NT2/D1 (cell line): ENCODE measurements around the gene C2CD4B.

Source experiments
- DNase-seq: peaks from one replicate; pipeline ENCODE4 v3.0.0-alpha.2; 2011; ENCODE audit warnings: low read depth, low spot score
- H3K27me3 ChIP-seq: 2 replicates; pipeline ENCODE4 v1.6.0; 2011; ENCODE audit warnings: mild to moderate bottlenecking; ENCODE audit not compliant: insufficient read length, insufficient read depth
- H3K36me3 ChIP-seq: 2 replicates; pipeline ENCODE4 v1.6.1; 2011; ENCODE audit warnings: mild to moderate bottlenecking, low read length, mixed read lengths; ENCODE audit not compliant: insufficient read depth, insufficient read length
- H3K4me1 ChIP-seq: 2 replicates; pipeline ENCODE4 v1.5.1; 2011; ENCODE audit not compliant: insufficient read depth, insufficient read length
- H3K4me3 ChIP-seq: 2 replicates; pipeline ENCODE4 v1.5.1; 2011; ENCODE audit warnings: low read depth; ENCODE audit not compliant: insufficient read length
- H3K9ac ChIP-seq: 2 replicates; pipeline ENCODE4 v1.6.0; 2011; ENCODE audit warnings: low read depth; ENCODE audit not compliant: insufficient read length
- H3K9me3 ChIP-seq: 2 replicates; pipeline ENCODE4 v1.5.1; 2011; ENCODE audit warnings: mild to moderate bottlenecking, low read length; ENCODE audit not compliant: insufficient read depth
- SUZ12 ChIP-seq: IDR thresholded peaks from 2 replicates; pipeline ENCODE4 v1.6.1; 2011; ENCODE audit not compliant: insufficient read length, insufficient read depth; ENCODE audit errors: extremely low read depth
- YY1 ChIP-seq: IDR thresholded peaks from 2 replicates; pipeline ENCODE4 v1.6.1; 2011; ENCODE audit not compliant: insufficient read length, insufficient read depth
- ZNF274 ChIP-seq: IDR thresholded peaks from 2 replicates; pipeline ENCODE4 v1.6.1; 2011; ENCODE audit warnings: mild to moderate bottlenecking, low read depth, low read length

Gene C2CD4B

GRCh38 chr15:62124176-62124972, 40.7 kb downstream of the C2CD4B start:
- no peaks in the 10 kb centered on the region for H3K27me3 ChIP-seq
- no peak overlapping the region for H3K9ac ChIP-seq
- no peak overlapping the region for H3K4me3 ChIP-seq
- H3K4me1 ChIP-seq: no peaks in the 10 kb centered on the region
- no peak for TF ChIP-seq YY1
- no peak for TF ChIP-seq ZNF274
- no peak for TF ChIP-seq SUZ12
- H3K36me3 ChIP-seq: no peaks in the 10 kb centered on the region
- no peak for DNase-seq
- 0 out of 2 replicates have a peak, but pooled peaks cover 4% of the 10 kb centered on the region for H3K9me3 ChIP-seq

GRCh38 chr15:62122249-62122648, 42.8 kb downstream of the C2CD4B start:
- no peaks in the 10 kb centered on the region for H3K36me3 ChIP-seq
- DNase-seq: no peak
- no peaks in the 10 kb centered on the region for H3K27me3 ChIP-seq
- H3K4me1 ChIP-seq: no peaks in the 10 kb centered on the region
- 0 out of 2 replicates have a peak, but pooled peaks cover 4% of the 10 kb centered on the region for H3K9me3 ChIP-seq
- no peak overlapping the region for H3K4me3 ChIP-seq
- no peak overlapping the region for H3K9ac ChIP-seq
- TF ChIP-seq YY1: no peak
- TF ChIP-seq ZNF274: no peak
- no peak for TF ChIP-seq SUZ12

GRCh38 chr15:62121273-62122015, 43.6 kb downstream of the C2CD4B start:
- Histone ChIP-seq H3K9me3 (no peaks in the 10 kb centered on the region), H3K4me1 (no peaks in the 10 kb centered on the region), H3K36me3 (no peaks in the 10 kb centered on the region), H3K27me3 (no peaks in the 10 kb centered on the region), H3K4me3 (no peak overlapping the region), H3K9ac (no peak overlapping the region)
- DNase-seq: no peak
- TF ChIP-seq SUZ12: no peak
- no peak for TF ChIP-seq ZNF274
- TF ChIP-seq YY1: no peak

GRCh38 chr15:62120776-62121175, 44.3 kb downstream of the C2CD4B start:
- Histone ChIP-seq H3K4me3 (no peak overlapping the region), H3K27me3 (no peaks in the 10 kb centered on the region), H3K9me3 (no peaks in the 10 kb centered on the region), H3K4me1 (no peaks in the 10 kb centered on the region), H3K36me3 (no peaks in the 10 kb centered on the region), H3K9ac (no peak overlapping the region)
- DNase-seq: no peak
- TF ChIP-seq ZNF274 (no peak), YY1 (no peak), SUZ12 (no peak)

GRCh38 chr15:62119874-62120273, 45.2 kb downstream of the C2CD4B start:
- Histone ChIP-seq H3K4me3 (no peak overlapping the region), H3K9ac (no peak overlapping the region)
- DNase-seq: no peak

GRCh38 chr15:62119227-62119864, 45.7 kb downstream of the C2CD4B start:
- no peak for TF ChIP-seq YY1
- no peak for TF ChIP-seq ZNF274
- no peak for TF ChIP-seq SUZ12
- Histone ChIP-seq H3K4me3 (no peak overlapping the region), H3K9ac (no peak overlapping the region), H3K4me1 (no peaks in the 10 kb centered on the region), H3K27me3 (no peaks in the 10 kb centered on the region), H3K9me3 (no peaks in the 10 kb centered on the region), H3K36me3 (no peaks in the 10 kb centered on the region)
- DNase-seq: no peak

More at GRCh38 chr15:62119874-62120273, 45.2 kb downstream of the C2CD4B start:
- H3K36me3 ChIP-seq: no peaks in the 10 kb centered on the region
- no peaks in the 10 kb centered on the region for H3K27me3 ChIP-seq
- no peaks in the 10 kb centered on the region for H3K4me1 ChIP-seq
- no peak for TF ChIP-seq ZNF274
- H3K9me3 ChIP-seq: no peaks in the 10 kb centered on the region
